ENCODE data around the gene MDH1B.

Gene MDH1B

GRCh38 chr2:206733341-206733740 is 31.8 kb downstream of the MDH1B start:
- H3K4me3 ChIP-seq (ENCODE audit: low read depth, low read length): no peak overlapping the region
- DNase-seq (ENCODE audit: low read depth): no peak
- TF ChIP-seq, protein P1, sequence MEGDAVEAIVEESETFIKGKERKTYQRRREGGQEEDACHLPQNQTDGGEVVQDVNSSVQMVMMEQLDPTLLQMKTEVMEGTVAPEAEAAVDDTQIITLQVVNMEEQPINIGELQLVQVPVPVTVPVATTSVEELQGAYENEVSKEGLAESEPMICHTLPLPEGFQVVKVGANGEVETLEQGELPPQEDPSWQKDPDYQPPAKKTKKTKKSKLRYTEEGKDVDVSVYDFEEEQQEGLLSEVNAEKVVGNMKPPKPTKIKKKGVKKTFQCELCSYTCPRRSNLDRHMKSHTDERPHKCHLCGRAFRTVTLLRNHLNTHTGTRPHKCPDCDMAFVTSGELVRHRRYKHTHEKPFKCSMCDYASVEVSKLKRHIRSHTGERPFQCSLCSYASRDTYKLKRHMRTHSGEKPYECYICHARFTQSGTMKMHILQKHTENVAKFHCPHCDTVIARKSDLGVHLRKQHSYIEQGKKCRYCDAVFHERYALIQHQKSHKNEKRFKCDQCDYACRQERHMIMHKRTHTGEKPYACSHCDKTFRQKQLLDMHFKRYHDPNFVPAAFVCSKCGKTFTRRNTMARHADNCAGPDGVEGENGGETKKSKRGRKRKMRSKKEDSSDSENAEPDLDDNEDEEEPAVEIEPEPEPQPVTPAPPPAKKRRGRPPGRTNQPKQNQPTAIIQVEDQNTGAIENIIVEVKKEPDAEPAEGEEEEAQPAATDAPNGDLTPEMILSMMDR (IDR thresholded peaks at IDR 0.05; ENCODE audit: control insufficient read depth, extremely low read depth, insufficient read depth): no peak

- no peak overlapping the region for H3K4me3 ChIP-seq (ENCODE audit: low read depth, low read length)
- TF ChIP-seq, protein P1 (IDR thresholded peaks at IDR 0.05; ENCODE audit: control insufficient read depth, extremely low read depth, insufficient read depth): no peak
- no peak for DNase-seq (ENCODE audit: low read depth)
Observed at GRCh38 chr2:206728277-206729199, 36.6 kb downstream of the MDH1B start.

- TF ChIP-seq, protein P1 (IDR thresholded peaks at IDR 0.05; ENCODE audit: control insufficient read depth, extremely low read depth, insufficient read depth): no peak
- no peak overlapping the region for H3K4me3 ChIP-seq (ENCODE audit: low read depth, low read length)
- no peak for DNase-seq (ENCODE audit: low read depth)
Observed at GRCh38 chr2:206727287-206727686, 37.8 kb downstream of the MDH1B start.

DNA sequence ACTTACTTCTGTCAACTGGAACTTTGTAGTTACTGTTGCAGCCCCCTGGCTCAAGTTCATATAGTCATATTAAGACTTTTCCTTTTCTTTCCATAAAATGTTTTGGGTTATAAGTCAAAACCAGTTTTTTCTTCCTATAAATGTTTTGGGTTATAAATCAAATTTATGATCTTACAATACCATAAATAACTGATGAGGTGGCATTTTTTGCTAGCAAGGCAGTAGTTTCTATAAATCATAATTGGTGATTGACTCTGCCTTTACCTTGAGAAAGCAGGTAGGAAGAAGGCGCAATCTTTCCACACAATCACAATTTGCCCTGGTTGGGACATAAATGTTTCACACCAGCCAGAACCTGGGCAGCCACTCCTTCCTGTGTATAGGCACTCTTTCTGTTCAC is 41.8 kb downstream of the MDH1B start:
- TF ChIP-seq, protein P1 (IDR thresholded peaks at IDR 0.05; ENCODE audit: control insufficient read depth, extremely low read depth, insufficient read depth): no peak
- no peak for DNase-seq (ENCODE audit: low read depth)
- H3K4me3 ChIP-seq (ENCODE audit: low read depth, low read length): no peak overlapping the region

- TF ChIP-seq, protein P1 (IDR thresholded peaks at IDR 0.05; ENCODE audit: control insufficient read depth, extremely low read depth, insufficient read depth): no peak
- no peak for DNase-seq (ENCODE audit: low read depth)
- H3K4me3 ChIP-seq (ENCODE audit: low read depth, low read length): no peak overlapping the region
Observed at GRCh38 chr2:206721256-206721920, 43.7 kb downstream of the MDH1B start.

GRCh38 chr2:206718296-206718695 is 46.8 kb downstream of the MDH1B start, which contains the start of gene DYTN:
TSS of gene DYTN (minus strand) at chr2:206718396. CDS start at chr2:206718279, 117 bp downstream.
- TF ChIP-seq, protein P1 (IDR thresholded peaks at IDR 0.05; ENCODE audit: control insufficient read depth, extremely low read depth, insufficient read depth): no peak
- H3K4me3 ChIP-seq (ENCODE audit: low read depth, low read length): no peak within 1 kb of the TSS
- DNase-seq (ENCODE audit: low read depth): no peak

All from LNCaP clone FGC (cell line).